Superior temporal gyrus (tissue), 1 donor: ENCODE data around the gene DLG4.
"Not testable (repeated sequence)": the region's sequence is repeated elsewhere in the genome, so short reads cannot be mapped to it uniquely, and the experiment has no call there.

Source experiments
- DNase-seq: peaks from one replicate; pipeline ENCODE4 v3.0.0-alpha.2; 2016; ENCODE audit errors: extremely low spot score

Gene DLG4

GRCh38 chr17:7249214-7249613, 29.6 kb upstream of the DLG4 start:
- no peak for DNase-seq

- no peak for DNase-seq
These were observed 29.2 kb upstream of the DLG4 start for GRCh38 chr17:7248796-7249195.

GRCh38 chr17:7246779-7247178, 27.1 kb upstream of the DLG4 start:
- DNase-seq, result no peak

GRCh38 chr17:7243838-7244237, 24.2 kb upstream of the DLG4 start:
- DNase-seq, result not testable (repeated sequence)

- DNase-seq, result no peak
These were observed 23.8 kb upstream of the DLG4 start for GRCh38 chr17:7243453-7243729.

GRCh38 chr17:7242717-7243452, 23.2 kb upstream of the DLG4 start:
- DNase-seq, result peak; percentile 97

GRCh38 chr17:7241783-7242716, 22.4 kb upstream of the DLG4 start, which contains the start of gene GABARAP:
Gene GABARAP, minus strand, starts transcription at chr17:7242449. Its CDS starts 119 bp downstream, at chr17:7242330.
- peak; percentile 97 for DNase-seq

GRCh38 chr17:7241090-7241733, 21.6 kb upstream of the DLG4 start:
- DNase-seq, result no peak

GRCh38 chr17:7240375-7240774, 20.7 kb upstream of the DLG4 start:
- no peak for DNase-seq

- DNase-seq, result peak; percentile 100
These were observed 19.7 kb upstream of the DLG4 start, which contains the start of gene PHF23 for GRCh38 chr17:7239091-7240027. Gene PHF23, minus strand, starts transcription at chr17:7239457. Its CDS starts 178 bp downstream, at chr17:7239279.

- no peak for DNase-seq
These were observed 18.9 kb upstream of the DLG4 start for GRCh38 chr17:7238420-7239090.

- DNase-seq, result peak; percentile 45
These were observed 18.3 kb upstream of the DLG4 start for GRCh38 chr17:7237761-7238419.

GRCh38 chr17:7237266-7237760, 17.7 kb upstream of the DLG4 start:
- no peak for DNase-seq

- DNase-seq, result no peak
These were observed 17.2 kb upstream of the DLG4 start for GRCh38 chr17:7236808-7237207.

- no peak for DNase-seq
These were observed 16.3 kb upstream of the DLG4 start for GRCh38 chr17:7235693-7236665.

- peak; percentile 98 for DNase-seq
These were observed 14.7 kb upstream of the DLG4 start, which contains the start of gene DVL2 for GRCh38 chr17:7234083-7234951. Gene DVL2, minus strand, starts transcription at chr17:7234517. Its CDS starts 255 bp downstream, at chr17:7234262.

GRCh38 chr17:7233701-7234082, 14.1 kb upstream of the DLG4 start:
- peak; percentile 44 for DNase-seq

GRCh38 chr17:7232114-7232513, 12.5 kb upstream of the DLG4 start:
- no peak for DNase-seq
